ENCODE data around the gene BMP8A.
"Not testable (repeated sequence)": the region's sequence is repeated elsewhere in the genome, so short reads cannot be mapped to it uniquely, and the experiment has no call there.

The BMP8A gene

DNA sequence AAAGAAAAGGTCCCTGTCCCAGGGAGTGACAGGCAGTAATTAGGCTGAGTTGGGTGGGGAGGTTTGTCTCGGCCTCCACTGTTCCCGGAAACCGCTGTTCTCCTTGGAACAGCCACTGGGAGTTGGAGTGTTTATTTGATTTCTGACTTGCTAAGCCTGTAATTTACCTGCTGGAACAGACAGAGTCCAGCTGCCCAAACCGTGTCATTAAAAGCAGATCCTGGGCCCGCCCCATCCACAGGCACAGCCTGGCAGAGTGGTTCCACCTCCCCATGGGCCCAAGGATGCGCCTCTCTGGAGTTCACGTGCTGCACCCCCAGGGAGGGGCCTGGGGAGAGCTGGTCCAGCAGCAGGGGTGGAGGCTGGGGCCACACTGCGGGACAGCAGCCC, 35.7 kb downstream of the BMP8A start:
- not testable (repeated sequence) for DNase-seq (ENCODE audit: low read depth)

DNA sequence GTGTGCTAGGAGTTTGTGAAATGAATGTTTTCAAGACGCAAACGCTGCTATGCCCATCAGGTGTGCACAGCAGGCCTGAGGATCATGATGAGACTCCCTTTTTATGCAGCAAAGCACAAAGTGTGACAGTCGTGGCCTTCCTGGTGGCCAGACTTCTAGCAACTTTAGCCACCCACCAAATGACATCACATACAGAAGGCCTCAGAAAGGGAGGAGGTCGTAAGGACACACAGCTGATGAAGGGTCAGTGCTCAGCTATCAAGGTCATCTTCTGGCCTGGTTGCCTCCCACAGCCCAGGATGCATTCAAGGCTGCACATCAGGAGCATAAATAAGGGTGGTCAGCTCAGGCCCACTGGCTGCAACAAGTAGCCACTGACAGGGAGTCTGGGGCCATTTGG, 36.6 kb downstream of the BMP8A start:
- DNase-seq (ENCODE audit: low read depth) = no peak

DNA sequence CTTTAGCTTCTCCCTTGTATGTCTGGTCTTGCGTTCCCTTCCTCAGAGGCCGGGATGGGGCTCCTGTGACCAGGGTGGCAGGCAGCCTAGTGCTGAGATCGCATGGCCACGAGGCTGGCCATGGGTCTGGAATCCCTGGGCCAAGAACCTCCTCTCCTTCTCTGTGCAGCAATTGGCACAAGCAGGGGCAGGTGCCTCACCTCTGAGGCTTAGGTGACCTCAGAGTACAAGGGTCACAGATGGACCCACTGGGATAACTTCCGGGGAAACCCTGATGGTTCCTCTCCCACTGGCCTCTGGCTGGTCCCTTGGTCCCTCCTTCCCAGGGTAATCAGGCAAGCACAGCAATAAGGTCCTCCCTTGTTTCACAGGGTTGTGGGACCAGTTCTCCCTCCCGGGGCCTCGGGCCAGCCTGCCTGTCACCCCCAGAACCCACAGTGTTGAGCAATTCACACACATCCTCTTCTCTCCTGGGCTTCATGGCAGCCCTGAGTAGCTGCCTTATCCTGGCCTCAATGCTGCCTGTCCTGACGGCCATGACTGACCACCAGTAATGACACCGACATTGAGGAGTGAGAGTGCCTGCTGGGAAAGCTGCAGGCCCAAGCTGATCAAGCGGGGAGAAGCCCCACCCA, 38.6 kb downstream of the BMP8A start:
- no peak for DNase-seq (ENCODE audit: low read depth)

DNA sequence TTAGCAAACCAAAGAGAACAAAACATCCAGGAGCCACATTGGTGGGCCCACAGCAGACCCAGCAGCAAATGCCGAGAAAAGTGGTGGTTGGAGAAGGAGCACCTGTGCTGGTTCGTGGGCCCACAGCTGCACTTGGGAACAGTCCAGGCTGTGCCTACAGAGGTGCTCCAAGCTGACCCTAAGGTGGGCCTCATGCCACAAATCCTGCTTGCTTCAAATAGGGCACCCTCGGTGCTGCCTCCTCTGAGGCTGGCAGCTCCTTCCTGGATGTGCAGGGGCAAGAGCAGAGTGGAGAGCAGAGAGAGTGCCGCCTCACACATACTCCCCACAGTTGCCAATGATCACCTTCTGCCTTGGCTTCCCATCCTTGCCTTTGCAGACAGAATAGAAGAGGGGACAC, 40.1 kb downstream of the BMP8A start:
- no peak for DNase-seq (ENCODE audit: low read depth)

DNA sequence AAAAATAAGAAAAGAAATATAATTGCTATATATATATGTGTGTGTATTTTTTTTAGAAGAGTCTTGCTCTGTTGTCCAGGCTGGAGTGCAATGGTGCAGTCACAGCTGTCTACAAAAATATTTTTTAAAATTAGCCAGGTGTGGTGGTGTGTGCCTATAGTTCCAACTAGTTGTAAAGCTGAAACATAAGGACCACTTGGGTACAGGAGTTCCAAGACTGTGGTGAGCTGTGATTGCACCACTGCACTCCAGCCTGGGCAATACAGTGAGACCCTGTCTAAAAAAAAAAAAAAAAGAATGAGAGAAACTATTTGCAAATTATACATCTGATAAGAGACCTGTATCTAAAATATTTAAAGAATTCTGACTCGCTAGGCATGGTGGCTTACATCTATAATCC, 42.0 kb downstream of the BMP8A start:
- no peak for DNase-seq (ENCODE audit: low read depth)

DNA sequence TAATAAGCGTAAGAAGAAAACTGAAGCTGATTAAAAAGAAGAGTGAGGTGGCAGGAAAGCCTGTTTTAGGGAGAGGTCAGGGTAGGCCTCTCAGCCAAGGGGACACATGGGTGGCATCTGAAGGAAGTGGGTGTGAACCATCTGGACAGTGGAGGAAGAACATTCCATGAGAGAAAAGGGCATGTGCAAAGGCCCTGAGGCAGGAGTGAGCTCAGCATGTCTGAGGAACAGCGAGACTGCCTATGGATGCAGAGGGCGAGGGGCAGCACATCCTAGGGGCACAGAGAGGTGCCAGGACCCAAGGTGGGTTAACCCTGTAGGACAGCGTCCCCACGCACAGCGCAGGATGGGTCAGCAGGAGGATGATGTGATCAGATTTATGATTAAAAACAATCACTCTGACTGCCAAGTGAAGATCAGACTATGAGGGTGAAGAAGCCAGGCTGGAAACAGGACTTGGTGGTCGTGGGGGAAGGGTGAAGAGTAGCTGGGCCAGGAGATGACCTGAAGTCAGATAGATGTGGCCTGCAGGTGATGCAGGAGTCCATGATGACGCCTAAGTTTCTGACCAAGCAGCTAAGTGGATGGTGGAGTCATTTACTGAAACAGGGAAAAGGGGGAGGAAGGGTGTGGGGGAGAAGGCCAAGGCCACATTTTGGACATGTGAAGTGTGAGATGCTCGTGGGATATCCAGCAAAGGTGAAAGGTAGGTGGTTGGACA, 47.3 kb downstream of the BMP8A start:
- DNase-seq (ENCODE audit: low read depth) = no peak

DNA sequence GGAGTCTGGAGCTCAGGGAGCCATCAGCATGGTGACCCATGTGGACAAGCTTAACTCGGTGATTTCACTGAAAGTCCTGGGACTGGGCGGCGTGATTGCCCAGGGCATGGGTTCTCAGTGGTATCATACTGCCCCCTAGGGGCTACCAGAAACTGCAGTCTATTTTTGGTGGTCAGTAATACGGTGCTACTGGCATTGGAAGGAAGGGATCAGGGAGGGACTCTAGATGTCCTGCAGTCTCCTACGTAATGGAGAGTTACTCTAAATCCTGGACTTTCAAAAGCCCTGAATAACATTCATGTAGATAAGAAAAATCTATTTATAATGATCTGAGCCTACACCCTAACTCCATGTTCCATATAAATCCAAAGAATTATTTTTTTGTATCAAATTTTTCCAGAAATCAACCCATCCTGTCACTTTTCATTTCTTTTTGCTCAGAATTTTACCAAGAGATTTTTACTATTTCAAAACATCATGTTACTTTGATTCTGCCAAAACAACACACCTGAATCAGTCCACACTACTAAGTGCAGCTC, 47.9 kb downstream of the BMP8A start:
- DNase-seq (ENCODE audit: low read depth) = no peak

DNA sequence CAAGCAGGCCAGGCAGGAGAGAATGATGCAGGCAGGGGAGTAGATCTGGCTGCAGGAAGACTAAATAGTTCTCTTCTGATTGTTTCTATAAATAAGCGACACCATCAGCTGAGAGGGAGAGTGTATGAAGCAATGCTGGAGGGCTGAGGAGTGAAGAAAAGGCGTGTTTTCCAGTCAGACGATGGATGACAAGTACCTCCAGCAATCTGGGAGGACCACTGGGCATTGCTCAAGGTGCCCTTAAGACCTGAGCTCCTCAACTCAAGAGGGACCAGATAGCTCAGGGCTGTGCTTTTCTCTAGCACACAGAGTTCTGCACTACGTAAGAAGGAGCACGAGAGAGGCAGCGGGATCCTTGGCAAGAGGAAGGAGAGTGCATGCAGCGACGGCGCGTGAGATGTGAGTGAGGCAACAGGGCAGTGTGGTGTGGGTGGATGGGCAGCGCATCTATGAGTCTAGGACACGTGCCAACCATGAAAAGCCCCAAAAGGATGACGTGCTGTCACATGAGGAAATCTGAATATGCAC, 49.1 kb downstream of the BMP8A start:
- no peak for DNase-seq (ENCODE audit: low read depth)

DNA sequence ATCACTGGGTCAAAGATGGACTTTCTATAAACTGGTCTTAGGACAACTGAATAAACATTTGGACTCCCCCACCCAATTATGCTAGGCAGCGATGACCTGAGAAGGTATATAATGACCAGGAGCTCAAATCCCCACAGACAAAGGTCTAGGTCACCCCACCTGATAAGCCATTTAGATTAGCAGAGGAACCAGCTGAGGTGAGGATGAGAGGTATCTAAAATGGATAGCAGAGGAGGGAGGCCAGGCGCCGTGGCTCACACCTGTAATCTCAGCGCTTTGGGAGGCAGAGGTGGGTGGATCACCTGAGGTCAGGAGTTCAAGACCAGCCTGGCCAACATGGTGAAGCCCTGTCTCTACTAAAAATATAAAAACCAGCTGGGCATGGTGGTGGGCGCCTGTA, 51.5 kb downstream of the BMP8A start:
- DNase-seq (ENCODE audit: low read depth) = no peak

DNA sequence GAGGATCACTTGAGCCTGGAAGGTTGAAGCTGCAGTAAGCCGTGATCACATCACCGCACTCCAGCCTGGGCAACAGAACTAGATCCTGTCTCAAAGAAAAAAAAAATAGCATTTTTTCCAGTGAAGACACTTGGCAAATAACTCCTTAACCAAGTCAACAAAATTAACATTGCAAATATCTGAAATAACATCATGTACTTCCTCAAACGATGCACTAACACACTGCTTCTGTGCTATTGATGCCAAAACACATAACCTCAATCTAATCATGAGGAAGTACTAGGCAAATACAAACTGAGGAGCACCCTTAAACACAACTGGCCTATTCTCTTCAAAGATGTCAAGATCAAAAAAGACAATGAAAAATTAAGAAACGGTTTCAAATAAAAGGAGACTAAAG, 52.9 kb downstream of the BMP8A start:
- DNase-seq (ENCODE audit: low read depth) = no peak

DNA sequence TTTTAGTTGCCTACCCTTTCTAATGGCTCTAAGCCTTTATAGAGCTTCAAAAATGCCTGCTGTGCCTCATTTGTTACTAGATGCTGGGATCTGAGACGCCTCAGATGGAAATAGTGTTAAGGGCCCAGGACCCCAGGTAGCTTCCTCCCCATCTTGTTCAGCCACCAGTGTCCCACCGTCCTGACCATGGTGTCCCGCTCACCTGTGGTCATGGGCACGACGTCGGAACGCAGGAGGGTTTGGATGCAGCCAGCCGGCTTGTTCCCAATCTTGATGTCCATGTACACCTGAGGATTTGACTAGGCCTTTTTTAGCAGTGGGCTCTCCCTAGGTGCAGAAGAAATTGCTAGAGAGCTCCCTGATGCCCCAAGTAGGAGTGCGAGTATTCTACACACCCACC, 54.1 kb downstream of the BMP8A start:
- no peak for DNase-seq (ENCODE audit: low read depth)

DNA sequence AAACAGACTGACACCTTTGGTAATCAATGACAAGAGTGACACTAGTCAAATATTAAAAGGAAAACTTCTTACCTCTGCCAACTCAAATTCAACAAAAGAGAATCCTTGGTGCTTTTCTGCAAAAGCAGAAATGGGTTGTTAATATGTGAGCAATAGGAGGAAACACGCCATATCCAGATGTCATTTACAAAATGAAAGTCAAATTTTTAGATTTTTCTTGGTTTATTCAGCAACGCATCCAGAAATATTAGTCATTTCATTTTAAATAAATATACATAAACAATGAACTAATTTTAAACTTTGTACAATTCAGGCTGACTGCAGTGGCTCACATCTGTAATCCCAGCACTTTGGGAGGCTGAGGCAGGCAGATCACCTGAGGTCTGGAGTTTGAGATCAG, 62.8 kb downstream of the BMP8A start:
- no peak for DNase-seq (ENCODE audit: low read depth)

DNA sequence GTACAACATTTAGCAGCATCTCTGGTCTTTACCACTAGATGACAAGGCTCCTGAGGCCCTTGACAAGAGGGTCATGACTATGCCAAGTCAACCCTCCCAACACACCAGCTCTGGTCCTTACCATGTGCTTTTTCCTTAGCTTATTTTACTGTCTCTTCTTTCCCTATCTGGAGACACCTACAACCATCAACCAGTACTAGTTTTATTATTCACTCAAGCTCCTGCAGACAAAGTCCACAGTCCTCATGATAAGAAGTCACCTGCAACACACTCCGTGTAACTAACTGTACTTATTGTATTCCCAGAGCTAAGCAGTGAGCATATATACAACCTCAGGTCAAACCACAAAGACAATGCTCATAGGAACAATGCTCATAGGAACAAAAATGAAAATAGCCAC, 69.8 kb downstream of the BMP8A start:
- DNase-seq (ENCODE audit: low read depth) = no peak

DNA sequence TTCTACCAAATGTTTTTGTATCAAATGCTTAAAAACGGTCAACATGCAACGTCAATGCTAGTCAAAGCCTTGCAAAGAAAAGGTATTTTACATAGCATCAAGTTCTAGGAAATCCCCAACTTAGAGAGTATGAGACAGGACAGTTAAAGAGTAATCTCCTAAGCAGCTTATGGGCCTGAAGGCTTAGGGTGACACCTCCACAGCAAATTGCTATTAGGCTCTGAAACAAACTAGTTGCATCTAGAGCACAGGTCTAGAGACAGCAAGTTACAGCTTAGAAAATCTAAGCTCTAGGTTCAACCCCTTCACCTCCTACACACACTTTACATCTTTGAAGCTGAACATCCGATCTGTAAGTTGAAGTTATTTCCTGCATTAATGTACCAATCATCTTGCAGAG, 71.5 kb downstream of the BMP8A start:
- no peak for DNase-seq (ENCODE audit: low read depth)

DNA sequence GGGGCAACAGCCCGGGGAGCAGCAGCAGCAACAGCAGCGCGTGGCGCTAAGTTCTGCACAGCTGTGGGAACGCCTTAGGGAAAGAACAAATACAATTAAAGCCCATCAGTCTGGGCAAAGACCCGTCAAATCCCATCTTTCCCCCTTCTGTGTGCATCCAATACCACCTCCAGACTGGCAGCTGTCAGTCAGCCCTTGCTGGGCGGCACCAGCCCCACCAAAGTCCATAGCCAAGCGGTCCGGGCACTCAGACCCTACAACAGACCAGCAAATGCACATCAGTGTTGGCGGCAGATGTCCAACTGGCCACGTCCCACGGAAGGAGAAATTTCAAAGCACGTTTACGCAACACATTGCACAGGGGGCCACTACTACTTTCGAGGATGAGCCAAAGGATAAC, 72.2 kb downstream of the BMP8A start:
- DNase-seq (ENCODE audit: low read depth) = no peak

DNA sequence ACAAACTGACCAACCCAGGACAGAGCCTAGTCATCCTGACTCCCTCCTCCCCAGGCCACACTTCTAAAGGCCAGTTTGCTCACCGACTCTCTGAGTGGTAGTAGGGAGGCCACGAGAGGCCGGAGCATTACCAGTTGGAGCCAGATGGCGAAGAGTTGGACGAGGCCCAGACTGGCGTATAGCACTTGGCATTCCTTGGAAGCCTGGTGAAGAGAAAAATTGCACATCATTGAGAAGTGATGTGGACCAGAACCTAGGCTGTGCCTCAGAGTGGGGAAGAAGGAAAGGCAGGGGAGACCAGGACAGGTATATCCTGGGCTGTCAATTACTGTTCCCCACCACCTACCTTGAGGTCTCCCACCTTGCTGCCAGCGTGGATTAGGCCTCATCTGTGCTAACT, 72.9 kb downstream of the BMP8A start:
- DNase-seq (ENCODE audit: low read depth) = no peak

DNA sequence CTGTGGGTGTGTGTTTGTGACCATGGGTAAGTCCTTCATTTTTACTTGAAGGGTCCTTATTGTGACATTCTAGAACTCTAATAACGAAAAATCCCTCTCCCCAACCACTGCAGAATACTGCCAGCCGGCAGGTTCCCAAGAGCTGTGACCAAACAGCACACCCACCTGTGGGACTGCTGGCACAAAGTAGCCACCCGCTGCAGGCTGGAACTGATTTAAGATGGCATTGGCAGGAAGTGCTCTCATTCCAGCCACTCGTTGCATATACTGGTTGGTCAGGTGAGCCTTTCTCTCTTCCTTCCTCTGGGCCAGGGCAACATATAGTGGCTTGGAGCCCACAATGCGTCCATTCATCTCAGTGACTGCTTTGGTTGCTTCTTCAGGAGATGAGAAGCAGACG, 73.5 kb downstream of the BMP8A start:
- no peak for DNase-seq (ENCODE audit: low read depth)

DNA sequence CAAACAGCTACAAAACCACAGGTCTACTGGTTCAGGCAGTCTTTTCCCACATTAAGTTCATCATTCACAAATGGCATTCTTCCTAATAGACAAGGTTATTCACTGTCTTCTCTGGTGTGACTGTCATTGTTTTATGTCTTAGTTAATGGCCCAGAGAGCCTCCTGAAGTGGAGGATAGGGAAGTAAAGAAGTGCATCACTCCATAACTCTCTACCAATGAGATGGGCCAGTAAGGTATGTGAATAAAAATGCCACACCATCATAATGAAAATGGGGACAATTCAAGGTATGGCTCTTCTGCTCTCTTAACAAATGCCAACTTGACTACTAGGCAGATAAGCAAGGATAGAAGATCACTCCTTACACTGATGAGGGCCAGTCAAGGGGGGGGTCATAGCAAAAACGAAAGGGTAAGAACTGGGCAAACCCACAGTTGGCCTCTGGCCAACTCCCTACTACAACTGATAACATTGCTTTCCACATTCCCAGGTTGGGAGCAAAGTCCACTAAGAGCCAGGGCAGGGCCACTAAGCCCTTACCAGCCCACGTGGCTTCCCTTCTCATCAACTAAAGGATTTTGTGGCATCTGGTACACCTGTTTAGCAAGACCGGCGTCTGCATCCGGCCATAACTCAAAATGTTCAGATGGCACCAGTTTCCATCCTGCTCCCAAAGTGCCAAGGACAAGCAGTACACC, 75.2 kb downstream of the BMP8A start:
- no peak for DNase-seq (ENCODE audit: low read depth)

DNA sequence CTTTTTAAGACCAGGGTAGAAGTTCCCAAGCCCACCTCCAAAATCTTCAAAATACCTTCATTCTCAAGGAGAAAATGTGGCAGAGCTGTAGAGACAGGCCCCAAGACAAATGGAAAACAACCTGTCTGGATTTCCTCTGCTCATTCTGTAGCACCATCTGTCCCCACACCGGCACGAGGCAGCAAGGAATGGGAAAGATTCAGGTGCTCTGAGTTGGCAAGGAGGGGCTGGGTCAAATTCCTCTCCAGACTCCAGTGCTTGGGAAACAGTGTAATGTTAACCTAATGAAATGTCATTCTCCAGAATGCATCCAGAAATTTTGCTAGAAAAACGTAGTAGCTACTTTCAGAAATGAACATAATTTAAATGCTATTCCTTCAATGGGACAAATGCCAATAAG, 75.9 kb downstream of the BMP8A start:
- no peak for DNase-seq (ENCODE audit: low read depth)

DNA sequence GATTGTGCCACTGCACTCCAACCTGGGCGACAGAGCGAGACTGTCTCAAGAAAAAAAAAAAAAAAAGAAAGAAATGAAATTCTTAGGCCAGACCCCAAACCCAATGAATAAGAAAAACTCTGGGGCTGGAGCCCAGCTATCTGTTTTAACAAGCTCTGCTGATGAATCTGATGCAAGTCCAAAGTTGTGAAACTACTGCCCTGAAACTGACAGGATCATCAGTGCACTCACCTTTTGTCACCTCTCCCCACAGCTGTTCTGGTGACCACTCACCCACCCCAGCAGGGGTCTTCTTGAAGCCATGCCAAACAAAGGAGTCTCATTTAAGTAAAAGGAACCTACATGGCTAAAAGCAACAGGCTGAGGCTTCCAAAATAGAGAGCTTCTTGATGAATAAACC, 76.8 kb downstream of the BMP8A start:
- no peak for DNase-seq (ENCODE audit: low read depth)

DNA sequence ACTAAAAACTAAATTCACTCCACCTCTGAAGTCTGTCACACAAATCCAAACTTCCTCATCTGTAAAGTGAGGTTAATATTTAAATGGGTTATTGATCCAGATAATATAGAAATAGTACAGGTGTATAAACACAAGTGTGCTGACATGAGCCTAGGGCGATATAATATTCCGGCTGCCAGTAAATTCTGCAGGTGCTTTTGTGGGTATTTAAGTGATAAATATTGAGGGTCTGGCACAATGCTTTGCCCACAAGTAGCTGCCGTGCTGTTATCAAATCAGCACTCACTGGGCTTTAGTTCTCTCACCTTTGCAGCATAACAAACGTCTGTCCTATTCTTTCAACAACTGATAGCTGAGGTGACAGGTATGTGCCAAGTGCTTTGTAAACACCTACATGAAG, 77.6 kb downstream of the BMP8A start:
- no peak for DNase-seq (ENCODE audit: low read depth)

DNA sequence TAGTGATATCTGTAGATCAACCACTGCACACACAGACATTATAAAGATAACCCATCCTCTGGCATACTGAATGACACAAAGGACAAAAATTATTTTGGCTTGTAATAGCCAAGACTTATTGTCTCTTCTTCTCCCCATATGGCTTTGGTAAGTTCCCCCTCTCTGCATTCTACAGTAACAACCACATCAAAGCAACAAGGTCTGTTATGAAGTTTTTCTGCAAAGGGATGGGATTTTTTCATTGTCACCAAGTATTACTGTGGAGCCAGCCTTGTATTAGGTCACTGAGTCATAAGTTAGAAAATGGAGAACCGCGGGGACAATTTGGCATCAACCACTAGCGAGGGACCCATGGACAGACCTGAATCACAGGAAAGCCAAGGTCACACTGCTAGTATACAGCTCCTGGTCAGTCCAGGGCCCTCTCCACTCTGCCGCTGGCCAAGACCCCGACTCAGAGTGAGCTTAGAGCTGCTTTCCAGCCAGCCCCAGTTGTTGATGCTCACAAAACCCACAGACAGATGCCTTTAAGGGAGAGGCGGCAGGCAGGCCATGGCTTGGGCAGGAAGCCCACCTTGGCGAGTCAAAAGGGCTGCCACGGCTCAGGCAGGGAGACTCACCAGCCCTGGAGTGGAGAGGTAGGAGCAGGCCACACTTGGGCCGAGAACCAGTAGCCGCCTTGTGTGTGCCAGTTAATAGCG, 79.2 kb downstream of the BMP8A start:
- no peak for DNase-seq (ENCODE audit: low read depth)

DNA sequence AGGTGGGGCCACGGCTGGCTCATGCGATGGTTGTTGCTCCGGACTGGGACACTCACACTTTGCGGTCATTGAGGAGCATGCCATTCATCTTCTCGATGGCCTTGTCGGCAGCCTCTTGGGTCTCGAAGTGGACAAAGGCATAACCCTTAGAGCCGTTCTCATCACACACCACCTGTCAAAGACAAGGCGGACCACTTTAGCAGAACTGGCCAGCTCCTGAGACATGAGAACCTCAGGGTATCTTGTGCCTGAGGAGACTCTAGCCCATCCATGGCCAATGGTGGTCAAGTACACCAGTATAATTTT, 79.7 kb downstream of the BMP8A start:
- DNase-seq (ENCODE audit: low read depth) = no peak
